NCI-H1930 (cell line): ENCODE measurements around the gene WNK2.

ENCODE experiments used
- DNase-seq, 2 experiments: peaks; one replicate each; lab custom pipeline; 2025; lab: John Stamatoyannopoulos, UW

The WNK2 gene

GRCh38 chr9:93200449-93200742 lies 16.5 kb downstream of the WNK2 start:
- no peak for DNase-seq

- DNase-seq: no peak
Observed at GRCh38 chr9:93200989-93201334, 17.0 kb downstream of the WNK2 start.

GRCh38 chr9:93203026-93203717 lies 19.2 kb downstream of the WNK2 start:
- DNase-seq: no peak

DNA sequence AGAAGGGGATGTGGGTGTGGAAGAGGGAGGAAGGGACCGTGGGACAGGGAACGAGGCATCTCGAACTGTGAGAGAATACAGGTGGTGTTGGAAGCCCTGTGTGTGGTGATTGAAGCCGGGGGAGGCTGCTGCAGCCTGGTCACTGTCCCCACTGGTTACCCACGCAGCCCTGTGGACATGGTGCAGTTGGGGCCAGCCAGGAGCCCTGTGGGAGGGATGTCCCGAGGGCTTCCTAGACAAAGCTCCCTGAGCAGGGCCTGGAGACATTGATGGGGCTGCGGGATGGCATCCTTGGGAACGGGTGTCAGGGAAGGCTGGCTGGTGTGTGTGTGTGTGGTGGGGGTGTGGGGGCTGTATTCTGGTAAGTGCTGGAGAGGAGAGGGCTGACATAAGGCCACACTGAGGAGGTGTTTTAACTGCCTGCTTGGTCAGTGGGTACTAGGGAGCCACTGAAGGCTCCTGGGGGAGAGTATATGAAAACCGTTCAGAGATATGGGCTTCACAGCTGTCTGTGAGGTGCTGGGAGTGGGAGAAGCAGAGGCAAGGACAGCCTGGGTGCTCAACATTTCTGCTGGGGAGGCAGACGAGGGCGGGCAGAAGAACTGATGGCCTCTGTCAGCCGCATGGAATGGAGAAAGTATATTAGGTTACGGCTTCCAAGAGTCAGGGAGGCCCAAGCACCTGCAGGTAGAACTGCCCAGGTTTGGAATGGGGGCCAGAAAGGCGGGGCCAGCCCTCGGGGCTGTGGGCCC lies 20.0 kb downstream of the WNK2 start:
- no peak for DNase-seq

DNA sequence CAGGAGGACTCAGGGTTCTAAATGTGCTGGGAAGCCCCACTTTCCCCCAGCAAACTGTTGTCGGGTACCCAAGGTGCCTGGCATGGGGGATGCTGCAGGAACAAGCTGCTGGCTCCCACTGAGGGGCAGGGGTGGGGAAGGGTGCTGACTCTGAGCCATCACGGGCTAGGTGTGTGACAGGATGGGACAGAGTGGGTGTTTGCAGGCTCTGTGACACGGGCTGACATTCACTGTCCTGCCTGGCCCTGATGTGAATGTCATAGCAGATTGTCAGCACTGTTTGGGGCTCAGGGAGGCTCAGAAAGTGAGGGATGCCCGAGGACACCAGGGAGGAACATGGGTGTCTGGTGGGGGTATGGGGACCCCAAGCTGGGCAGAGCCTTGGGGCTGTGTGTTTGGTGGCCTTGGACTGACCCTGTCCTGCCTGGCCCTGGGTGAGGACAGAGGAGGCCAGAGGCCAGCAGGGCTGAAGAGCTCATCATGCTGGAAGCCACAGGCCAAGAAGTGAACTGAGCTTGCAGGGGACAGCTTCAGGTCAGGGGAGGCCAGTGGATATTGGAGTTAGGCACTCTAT lies 20.6 kb downstream of the WNK2 start:
- DNase-seq: no peak

- no peak for DNase-seq
Observed at GRCh38 chr9:93205045-93205768, 21.3 kb downstream of the WNK2 start.

GRCh38 chr9:93205896-93206575 lies 22.1 kb downstream of the WNK2 start:
- DNase-seq: no peak

GRCh38 chr9:93206576-93207155 lies 22.7 kb downstream of the WNK2 start:
- DNase-seq: no peak

DNA sequence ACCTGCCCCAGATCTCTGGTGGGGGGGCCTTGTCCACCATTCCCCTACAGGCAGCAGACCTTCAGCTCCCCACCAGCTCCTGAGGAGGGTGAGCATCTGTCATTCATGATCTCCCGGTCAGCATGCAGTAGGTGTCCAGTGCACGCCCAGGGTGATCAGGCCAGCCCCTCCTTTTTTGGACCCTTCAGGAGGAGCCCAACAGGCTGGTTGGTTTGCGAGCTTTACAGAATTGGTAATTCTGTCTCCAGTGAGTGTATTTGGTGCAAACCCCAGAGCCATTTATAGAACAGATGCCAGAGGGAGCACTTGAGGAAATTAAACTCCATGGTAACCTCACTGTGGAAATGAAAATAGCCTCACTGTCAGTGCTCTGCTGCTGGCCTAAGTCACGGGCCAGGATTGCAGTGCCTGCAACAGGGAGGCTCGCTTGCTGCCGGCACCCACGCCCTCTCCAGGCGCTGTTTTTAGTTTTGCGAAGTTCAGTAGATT lies 23.4 kb downstream of the WNK2 start:
- no peak for DNase-seq

GRCh38 chr9:93207860-93208734 lies 24.2 kb downstream of the WNK2 start:
- DNase-seq: no peak

GRCh38 chr9:93209097-93209496 lies 25.2 kb downstream of the WNK2 start:
- no peak for DNase-seq

GRCh38 chr9:93209576-93210323 lies 25.8 kb downstream of the WNK2 start:
- DNase-seq: no peak

- DNase-seq: no peak
Observed at GRCh38 chr9:93210324-93210973, 26.5 kb downstream of the WNK2 start.

DNA sequence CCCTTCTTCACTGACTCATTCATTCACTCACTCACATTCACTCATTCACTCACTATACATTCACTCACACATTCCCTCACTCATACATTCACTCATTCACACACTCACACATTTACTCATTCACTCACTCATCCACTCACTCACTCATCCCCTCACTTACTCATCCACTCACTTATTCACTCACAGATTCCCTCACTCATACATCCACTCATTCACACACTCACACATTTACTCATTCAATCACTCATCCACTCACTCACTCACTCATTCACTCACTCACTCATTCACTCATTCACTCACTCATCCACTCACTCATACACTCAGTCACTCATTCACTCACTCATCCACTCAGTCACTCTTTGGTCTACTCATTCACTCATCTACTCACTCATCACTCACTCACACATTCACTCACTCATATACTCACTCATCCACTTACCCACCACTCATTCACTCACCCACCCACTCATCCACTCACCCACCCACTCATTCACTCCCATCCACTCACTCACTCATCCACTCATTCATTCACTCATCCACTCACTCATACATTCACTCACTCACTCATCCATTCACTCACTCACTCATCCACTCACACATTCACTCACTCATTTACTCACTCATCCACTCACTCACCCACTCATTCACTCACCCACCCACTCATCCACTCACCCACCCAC lies 27.2 kb downstream of the WNK2 start:
- DNase-seq: no peak

DNA sequence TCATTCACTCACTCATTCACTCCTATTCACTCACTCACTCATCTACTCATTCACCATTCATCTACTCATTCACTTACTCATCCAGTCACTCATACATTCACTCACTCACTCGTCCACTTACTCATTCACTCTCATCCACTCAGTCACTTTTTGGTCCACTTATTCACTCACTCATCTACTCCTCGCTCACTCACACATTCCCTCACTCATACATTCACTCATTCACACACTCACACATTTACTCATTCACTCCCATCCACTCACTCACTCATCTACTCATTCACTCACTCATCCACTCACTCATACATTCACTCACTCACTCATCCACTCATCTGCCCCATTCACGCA lies 27.7 kb downstream of the WNK2 start:
- DNase-seq: no peak

DNA sequence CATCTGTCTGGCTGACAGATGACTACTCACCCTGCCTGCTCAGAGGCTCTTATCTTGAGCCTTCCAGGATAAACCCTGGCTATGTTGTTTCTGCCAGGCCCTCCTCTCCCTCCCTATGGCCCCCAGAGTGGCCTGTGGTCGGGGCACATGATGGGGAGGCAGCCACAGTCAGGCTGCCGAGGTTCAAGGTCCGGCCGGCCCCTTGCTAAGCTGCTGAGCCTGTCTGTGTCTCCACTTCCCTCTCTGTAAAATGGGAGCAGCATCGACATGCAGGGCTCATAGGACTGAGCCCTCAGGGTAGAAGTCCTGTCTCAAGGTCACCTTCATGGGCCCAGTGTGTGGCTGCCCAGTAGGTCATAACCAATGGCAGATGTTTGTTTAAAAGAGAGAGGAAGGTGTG lies 28.5 kb downstream of the WNK2 start:
- no peak for DNase-seq

DNA sequence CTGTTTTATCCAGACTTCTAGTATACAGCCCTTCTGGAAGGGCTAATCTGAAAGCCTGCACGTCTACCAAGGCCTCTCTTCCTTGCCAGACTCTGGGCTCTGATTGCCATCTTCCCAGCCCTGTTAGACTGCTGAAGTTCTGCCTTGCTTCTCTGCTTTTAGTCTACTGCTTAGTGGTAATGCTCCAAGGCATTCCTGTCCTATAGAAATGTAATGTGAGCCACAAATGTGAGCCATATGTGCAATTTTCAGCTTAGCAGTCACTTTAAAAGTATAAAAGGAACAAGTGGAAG lies 32.1 kb downstream of the WNK2 start:
- DNase-seq: no peak

- no peak for DNase-seq
Observed at GRCh38 chr9:93217706-93218105, 33.8 kb downstream of the WNK2 start.

- no peak for DNase-seq
Observed at GRCh38 chr9:93218161-93218560, 34.2 kb downstream of the WNK2 start.
